Stomach (tissue), 9 donors: ENCODE data around the gene MBNL2. TPM values are rescaled to one million over a fixed set of nuclear protein-coding genes. Genes with fewer than 3 reads are reported as not detected.

Source experiments
- DNase-seq, 2 donors: peaks; one replicate each; pipeline versions ENCODE4 v3.0.0 to v3.0.0-alpha.2; 2013 to 2019
- H3K27ac ChIP-seq, 5 donors: fragments of 200-600 bp in 4 of 5; sonication (generic) in 4 of 5; one replicate each; pipeline ENCODE4 v1.5.1; 2013 to 2019; ENCODE audit warnings: mild to moderate bottlenecking in 1 of 5, moderate library complexity in 1 of 5
- H3K27me3 ChIP-seq, 3 donors: fragments of 200-600 bp; sonication (generic); one replicate each; pipeline ENCODE4 v1.5.1; 2017 to 2019; ENCODE audit warnings: mixed run types in 1 of 3
- H3K36me3 ChIP-seq, 4 donors: fragments of 200-600 bp; sonication (generic); 1 replicate in 3 of 4; 2 replicates in 1 of 4; pipeline ENCODE4 v1.5.1; 2016 to 2019
- H3K4me1 ChIP-seq, 4 donors: fragments of 200-600 bp; sonication (generic); one replicate each; pipeline ENCODE4 v1.5.1; 2016 to 2019
- H3K4me3 ChIP-seq, 4 donors: fragments of 200-600 bp; sonication (generic) in 3 of 4; one replicate each; pipeline ENCODE4 v1.5.1; 2016 to 2019; ENCODE audit warnings: mild to moderate bottlenecking in 1 of 4
- H3K9me3 ChIP-seq, 4 donors: fragments of 200-600 bp; sonication (generic); one replicate each; pipeline ENCODE4 v1.5.1; 2016 to 2019
- CTCF ChIP-seq, 7 experiments: fragments of 450-650 bp in 4 of 7; fragments of 200-600 bp in 3 of 7; sonication (generic) in 3 of 7; IDR thresholded peaks; one replicate each; pipeline ENCODE4 v1.5.1; 2016 to 2019; ENCODE audit warnings: antibody characterized with exemption in 7 of 7, control low read depth in 2 of 7, mild to moderate bottlenecking in 1 of 7
- EP300 ChIP-seq: sonication (generic); formaldehyde crosslinking; IDR thresholded peaks from one replicate; pipeline ENCODE4 v1.6.1; 2017; ENCODE audit warnings: antibody characterized with exemption
- POLR2A ChIP-seq, 4 donors: fragments of 450-650 bp; IDR thresholded peaks; one replicate each; pipeline ENCODE4 v1.6.1; 2016; ENCODE audit warnings: antibody characterized with exemption in 4 of 4, control low read depth in 2 of 4, mild to moderate bottlenecking in 1 of 4, moderate library complexity in 1 of 4
- POLR2AphosphoS5 ChIP-seq, 3 donors: sonication (generic); formaldehyde crosslinking; IDR thresholded peaks; one replicate each; pipeline ENCODE4 v1.6.1; 2016; ENCODE audit warnings: antibody characterized with exemption in 3 of 3
- WGBS, 5 donors: extraction: QIAGEN DNeasy Blood & Tissue Kit in 3 of 5; methylation state at CpG; one replicate each; pipeline versions ENCODE4 v1.1.5 to v1.1.7; 2013 to 2018; 5-methylcytosine and 5-hydroxymethylcytosine counted together
- intact Hi-C: fragments of 100-400 bp; cut with DNase I; formaldehyde crosslinking; loops from one replicate; pipeline ENCODE4 v1.15.1; 2023; ENCODE audit warnings: low total_unique reads
- polyA plus RNA-seq, 3 donors: library from polyadenylated mRNA; stranded (reverse); fragments of 200-250 nt; gene quantifications; one replicate each; pipeline ENCODE4 v1.2.3, GENCODE V29; 2013
- total RNA-seq, 5 donors: library from RNA; depleted of rRNA; stranded (reverse); fragments of >200 nt; gene quantifications; one replicate each; pipeline versions ENCODE4 v1.1.0 to v1.2.3, GENCODE V29; 2014 to 2016
- donor health status: healthy with polysubstance abuse.
- donor health status: Bipolar disorder and iron deficiency.
- donor health status: healthy.

MBNL2 gene
- total and polyA plus RNA-seq, 8 donors = 8.3 to 74.5 (median 25.6) TPM

DNA sequence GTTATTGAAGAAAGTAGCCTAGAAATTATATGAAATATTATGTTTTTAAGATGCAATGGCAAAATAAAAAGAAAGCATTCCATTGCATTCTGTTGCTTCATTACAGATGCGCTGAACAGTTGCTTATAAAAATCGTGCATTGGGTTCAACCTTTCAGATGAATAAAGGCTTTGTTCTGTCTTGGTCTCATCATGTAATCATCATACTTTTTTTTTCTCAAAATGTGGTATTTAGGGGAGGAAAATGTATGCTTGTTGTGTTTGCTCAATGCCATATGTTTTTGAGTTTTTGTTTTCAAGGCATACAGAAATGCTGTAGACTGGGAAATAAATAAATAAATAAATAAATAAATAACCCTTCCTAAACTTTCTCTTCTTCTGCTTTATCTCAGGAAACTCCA, 1.1 kb upstream of the MBNL2 start:
- no peak for DNase-seq
- peak overlapping the region in 3 of 5 donors; percentile 90 to 95 (median 93) for H3K27ac ChIP-seq
- peak overlapping the region in 1 of 4 donors; percentile 62 for H3K4me3 ChIP-seq
- H3K4me1 ChIP-seq = peaks cover 20 to 32% (median 26%) of the 10 kb centered on the region in 4 donors
- WGBS, 5 donors = 83 to 92% (median 88%) methylated on average over 2 of the region's 2 CpGs
- H3K9me3 ChIP-seq = no peaks in the 10 kb centered on the region
- no peak for TF ChIP-seq EP300
- TF ChIP-seq CTCF (IDR thresholded peaks at IDR 0.05) = no peak
- no peak for TF ChIP-seq POLR2A (IDR thresholded peaks at IDR 0.05)
- TF ChIP-seq POLR2AphosphoS5 (IDR thresholded peaks at IDR 0.05) = no peak
- H3K27me3 ChIP-seq = no peaks in the 10 kb centered on the region
- H3K36me3 ChIP-seq = no peaks in the 10 kb centered on the region
- intact Hi-C loops = no loop called here

DNA sequence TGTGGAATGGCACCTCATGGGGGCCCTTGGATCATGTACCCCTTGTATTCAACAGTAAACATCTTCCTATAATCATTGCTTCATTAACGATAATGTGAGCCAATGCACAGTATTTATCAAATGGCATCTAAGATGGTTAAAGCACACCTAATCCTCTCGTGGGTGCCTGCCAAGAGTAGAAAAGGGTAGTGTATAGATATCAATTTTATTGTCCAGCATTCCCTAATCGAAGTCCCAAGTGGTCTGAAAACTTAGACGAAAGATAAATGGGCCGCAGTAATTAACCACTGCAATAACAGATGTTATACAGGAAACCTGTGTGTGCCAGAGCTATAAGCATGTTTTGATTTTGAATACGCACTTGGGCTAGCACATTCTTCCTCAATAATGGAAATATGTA, 667 bp upstream of the MBNL2 start:
- Histone ChIP-seq H3K36me3 (no peaks in the 10 kb centered on the region), H3K27ac (peak overlapping the region in 4 of 5 donors; percentile 90 to 95 (median 94)), H3K4me3 (peak overlapping the region; percentile 53 to 64 (median 60)), H3K9me3 (no peaks in the 10 kb centered on the region), H3K4me1 (peaks cover 24 to 36% (median 30%) of the 10 kb centered on the region in 4 donors), H3K27me3 (no peaks in the 10 kb centered on the region)
- TF ChIP-seq EP300 (no peak), CTCF (IDR thresholded peaks at IDR 0.05) (no peak), POLR2A (IDR thresholded peaks at IDR 0.05) (no peak), POLR2AphosphoS5 (IDR thresholded peaks at IDR 0.05) (no peak)
- no peak for DNase-seq
- 8 to 23% (median 14%) methylated on average over 6 of the region's 6 CpGs for WGBS, 5 donors
- intact Hi-C loops = no loop called here

DNA sequence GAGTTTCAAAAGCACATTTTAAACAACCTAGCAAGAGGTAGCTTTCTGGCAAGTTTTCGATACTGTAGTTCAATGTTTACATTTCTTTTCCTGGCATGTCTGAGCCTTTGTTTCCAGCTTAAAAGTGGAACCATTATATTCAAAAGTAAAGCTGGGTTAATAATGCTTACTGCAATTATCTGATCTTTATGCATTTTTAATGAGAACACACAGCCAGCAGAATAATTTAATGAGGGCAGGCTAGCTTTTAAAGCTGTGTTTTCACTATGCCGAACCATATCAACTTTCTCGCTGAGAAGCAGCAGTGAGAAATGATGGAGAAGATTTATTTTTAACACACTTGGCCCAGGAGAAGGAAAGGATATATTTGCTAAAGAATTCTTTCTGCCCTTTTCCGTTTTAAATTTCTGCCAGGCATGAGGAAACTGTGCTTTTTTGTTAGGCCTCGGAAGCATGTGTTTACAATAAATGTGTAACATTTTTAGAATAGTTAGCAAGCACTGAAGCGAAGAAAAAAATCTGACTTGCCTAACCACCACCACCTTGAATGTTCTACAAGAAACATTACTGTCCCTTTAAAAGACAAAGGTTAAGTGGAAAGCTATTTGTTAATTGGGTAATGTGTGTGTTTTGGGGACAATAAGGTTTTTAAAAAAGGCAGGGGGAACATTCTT, 1.0 kb downstream of the MBNL2 start:
- Histone ChIP-seq H3K36me3 (no peaks in the 10 kb centered on the region), H3K9me3 (no peaks in the 10 kb centered on the region), H3K4me1 (peaks cover 40 to 53% (median 47%) of the 10 kb centered on the region in 4 donors), H3K27ac (peak overlapping the region in 4 of 5 donors; percentile 90 to 95 (median 94)), H3K27me3 (no peaks in the 10 kb centered on the region), H3K4me3 (peak overlapping the region; percentile 53 to 64 (median 60))
- DNase-seq = no peak
- TF ChIP-seq EP300 (no peak), CTCF (IDR thresholded peaks at IDR 0.05) (no peak), POLR2AphosphoS5 (IDR thresholded peaks at IDR 0.05) (no peak), POLR2A (IDR thresholded peaks at IDR 0.05) (no peak)
- WGBS, 5 donors = 0 to 2% (median 1%) methylated on average over 6 of the region's 6 CpGs
- intact Hi-C loops = no loop called here

DNA sequence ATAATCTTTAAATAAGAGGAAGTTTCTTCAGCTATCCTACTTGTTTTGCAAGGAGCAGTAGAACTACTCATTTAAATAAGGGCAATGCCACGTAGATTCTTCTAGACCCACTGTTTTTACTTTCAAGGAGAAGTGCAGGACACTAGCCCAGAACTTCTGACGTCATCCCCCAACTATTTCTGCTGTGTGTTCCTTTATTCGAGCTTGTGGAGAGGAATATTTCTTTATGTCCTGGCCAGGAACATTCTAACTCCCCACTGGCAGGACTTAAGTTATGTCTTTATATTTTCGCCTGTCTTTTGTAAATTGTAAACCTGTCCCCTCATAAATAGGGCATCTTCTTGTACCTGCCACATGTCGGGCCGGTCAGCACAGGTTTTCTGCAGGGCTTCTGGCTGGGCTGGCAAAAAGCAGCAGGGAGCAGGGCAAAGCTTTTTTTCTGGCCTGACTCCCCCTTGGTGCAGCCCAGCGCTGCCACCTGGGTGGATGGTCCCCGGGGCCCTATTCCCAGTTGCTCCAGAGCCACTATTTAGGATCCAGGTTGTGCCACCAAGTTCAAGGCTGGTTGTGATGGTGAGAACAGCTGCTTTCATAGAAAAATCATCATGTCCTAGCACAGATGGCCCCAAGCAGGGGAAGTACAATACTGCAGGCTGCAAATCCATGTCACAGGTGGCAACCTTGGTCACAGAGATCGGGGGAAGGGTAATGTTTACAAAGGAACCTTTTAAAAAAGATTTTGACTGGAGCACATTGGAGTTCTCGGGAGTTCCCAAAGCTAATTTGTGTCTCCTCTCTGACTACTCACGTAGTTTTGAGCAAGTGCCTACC, 1.8 kb downstream of the MBNL2 start:
- TF ChIP-seq CTCF (IDR thresholded peaks at IDR 0.05) = peak in 1 of 7 experiments; percentile 6
- TF ChIP-seq POLR2A (IDR thresholded peaks at IDR 0.05) = no peak
- peak; percentile 35 to 73 (median 67) for TF ChIP-seq POLR2AphosphoS5 (IDR thresholded peaks at IDR 0.05)
- no peaks in the 10 kb centered on the region for H3K27me3 ChIP-seq
- H3K27ac ChIP-seq = peak overlapping the region; percentile 88 to 95 (median 93)
- WGBS, 5 donors = 2 to 4% (median 3%) methylated on average over 11 of the region's 11 CpGs
- peak; percentile 42 to 93 for DNase-seq
- H3K36me3 ChIP-seq = no peaks in the 10 kb centered on the region
- peak overlapping the region; percentile 53 to 64 (median 60) for H3K4me3 ChIP-seq
- peaks cover 40 to 59% (median 51%) of the 10 kb centered on the region in 4 donors for H3K4me1 ChIP-seq
- intact Hi-C loops = no loop called here
- H3K9me3 ChIP-seq = no peaks in the 10 kb centered on the region
